HG02885 (cell line): ENCODE data around the gene TSPAN13.
"Not testable (repeated sequence)": the region's sequence is repeated elsewhere in the genome, so short reads cannot be mapped to it uniquely, and the experiment has no call there.

Experiments used
- ATAC-seq: cut with Tn5 transposase; IDR thresholded peaks from one replicate; pipeline ENCODE4 v1.9.1; 2021; ENCODE audit warnings: mild to moderate bottlenecking; ENCODE audit not compliant: unreplicated experiment, poor library complexity

TSPAN13 gene

DNA sequence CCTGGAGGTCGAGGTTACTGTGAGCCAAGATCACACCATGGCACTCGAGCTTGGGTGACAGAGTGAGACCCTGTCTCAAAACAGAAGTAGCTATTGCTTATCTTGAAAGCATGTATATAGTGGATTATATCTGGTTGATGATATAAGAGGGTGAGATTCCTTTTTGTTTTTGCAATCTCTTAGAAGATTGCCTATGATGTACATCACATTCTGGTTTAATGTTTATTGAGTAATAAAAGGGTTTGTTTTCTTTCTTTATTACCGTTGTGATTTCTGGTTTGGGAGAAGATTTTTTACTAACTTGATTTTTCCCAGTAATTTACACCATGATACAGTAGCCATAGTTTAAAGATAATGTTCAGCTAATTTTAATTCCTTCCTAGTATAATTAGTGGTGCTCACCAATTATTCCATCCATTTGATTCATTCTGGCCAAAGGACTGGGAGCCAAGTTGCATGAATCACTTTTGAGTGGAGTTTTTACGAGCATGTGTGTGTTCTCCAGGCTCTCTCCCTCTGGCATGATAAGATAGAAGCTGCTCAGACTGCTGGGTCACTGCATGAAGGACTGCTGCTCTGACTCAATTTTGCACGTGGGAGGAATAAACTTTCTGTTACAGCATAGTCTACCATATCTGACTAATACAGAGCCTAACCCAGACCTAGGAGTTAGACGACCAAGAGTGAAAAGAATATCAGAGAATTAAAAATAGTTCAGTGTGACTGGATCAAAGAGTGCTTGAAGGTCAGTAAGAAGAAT is 13.5 kb upstream of the TSPAN13 start:
- no peak for ATAC-seq

DNA sequence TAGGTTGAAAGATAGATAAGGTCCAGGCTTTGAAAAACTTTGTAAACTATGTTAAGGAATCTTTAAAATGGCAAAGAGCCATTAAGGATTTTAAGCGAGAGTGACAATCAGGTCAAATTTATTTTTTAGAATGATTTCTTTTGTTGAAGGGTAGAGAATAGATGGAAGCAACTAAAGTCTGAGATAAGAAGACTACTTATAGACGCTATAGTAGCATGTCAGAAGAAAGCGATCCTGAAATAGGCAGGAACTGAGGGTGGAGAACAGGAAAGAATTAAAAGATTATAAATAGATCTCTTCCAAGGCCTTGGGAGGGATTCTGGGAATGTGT is 13.0 kb upstream of the TSPAN13 start:
- no peak for ATAC-seq

DNA sequence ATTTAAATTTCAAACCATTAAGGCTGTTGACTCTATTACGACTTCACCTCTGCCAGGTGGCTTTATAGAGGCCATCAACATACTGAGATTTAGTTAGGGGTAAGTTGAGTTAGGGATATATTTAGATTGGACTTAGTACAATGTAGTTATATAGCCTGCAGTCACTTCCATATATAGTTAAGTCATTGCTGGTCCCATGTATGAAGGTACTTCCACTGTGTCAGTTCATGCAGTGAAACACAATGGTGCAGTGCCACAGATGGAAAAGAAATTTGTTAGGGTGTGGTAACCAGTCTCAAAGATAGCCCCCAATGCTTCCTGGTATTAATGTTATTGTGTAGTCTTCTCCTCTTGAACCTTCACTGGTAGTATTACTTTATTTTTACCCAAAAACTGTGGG is 12.6 kb upstream of the TSPAN13 start:
- ATAC-seq = no peak

DNA sequence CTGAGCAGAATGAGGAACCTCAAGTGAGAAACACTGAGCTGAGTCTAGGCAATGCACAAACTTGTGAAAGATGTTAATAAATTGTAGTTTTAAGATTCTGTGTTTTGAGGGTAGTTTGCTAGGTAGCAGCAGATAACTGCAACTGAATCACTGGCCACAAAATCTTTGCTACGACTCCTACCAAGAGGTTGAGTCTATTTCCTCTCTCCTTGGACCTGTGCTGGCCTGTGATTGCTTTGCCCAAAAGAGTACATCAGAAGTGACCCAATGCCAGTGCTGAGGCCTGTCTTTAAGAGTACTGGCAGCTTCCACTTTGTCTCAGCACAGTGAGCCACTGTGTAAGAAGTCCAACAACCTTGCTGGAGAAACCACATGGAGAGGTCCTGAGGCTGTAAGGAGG is 11.9 kb upstream of the TSPAN13 start:
- ATAC-seq = no peak

DNA sequence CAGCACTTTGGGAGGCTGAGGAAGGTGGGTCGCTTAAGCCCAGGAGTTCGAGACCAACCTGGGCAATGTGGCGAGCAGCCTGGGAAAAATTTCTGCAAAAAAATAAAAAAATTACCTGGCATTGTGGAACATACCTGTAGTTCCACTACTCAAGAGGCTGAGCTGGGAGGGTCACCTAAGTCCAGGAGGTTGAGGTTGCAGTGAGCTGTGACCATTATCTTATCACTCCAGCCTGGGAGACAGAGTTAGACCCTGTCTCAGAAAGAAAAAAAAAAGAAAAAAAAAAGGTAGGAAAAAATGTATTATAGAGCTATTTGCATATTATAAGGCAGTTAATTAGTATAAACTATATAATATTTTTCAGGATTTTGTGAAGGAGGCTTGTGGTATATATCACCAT is 11.0 kb upstream of the TSPAN13 start:
- no peak for ATAC-seq

DNA sequence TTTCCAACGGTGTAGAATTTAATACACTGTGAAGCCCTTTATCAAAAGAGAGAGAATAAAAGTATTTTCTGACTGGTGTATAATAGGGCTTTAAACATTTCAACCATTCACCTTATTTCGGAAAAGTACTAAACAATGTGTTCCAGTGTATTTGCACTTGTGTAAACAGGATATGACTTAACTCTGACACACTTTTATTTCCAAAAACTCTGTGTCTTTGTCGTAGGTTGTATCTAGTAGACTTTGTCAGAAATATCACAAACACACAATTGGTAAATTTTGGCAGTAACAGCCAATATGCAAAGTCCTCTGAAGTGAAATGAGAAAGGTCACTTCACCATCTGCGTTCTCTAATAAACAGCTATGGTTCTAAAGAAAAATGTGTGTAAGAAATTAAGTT is 10.3 kb upstream of the TSPAN13 start:
- ATAC-seq = no peak

DNA sequence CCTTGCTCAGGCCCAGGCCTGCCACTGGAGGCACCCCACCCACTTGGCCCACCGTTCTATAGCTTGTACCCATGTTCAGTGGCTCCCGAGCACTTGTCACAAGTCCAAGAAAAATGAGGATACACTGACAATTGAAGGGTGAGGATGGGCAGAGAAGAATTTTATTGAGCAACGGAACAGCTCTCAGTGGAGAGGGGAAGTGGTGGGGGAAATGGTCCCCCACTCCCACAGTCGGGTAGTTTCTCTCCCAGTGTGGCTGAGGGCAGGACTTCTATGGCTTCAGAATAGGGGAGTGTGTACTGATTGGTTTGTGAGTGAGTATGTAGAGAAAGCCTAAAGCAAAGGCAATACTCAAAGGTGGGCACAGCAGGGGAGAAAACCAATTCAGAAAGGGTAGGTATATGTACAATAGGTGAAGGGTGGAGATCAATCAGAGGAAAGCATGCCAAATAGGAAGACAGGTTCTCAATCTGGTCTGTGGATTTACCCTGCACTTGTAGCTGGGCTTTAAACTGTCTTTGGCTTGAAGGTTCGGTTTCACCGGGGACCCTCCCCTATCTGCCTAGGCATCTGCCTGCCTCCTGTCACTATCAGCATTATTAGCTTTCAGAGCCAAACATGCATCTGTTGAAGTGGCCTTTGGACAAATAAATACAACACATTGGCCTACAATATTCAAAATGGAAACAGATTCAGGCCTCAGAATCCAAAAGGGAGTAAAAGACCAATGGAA is 8.9 kb upstream of the TSPAN13 start:
- no peak for ATAC-seq

DNA sequence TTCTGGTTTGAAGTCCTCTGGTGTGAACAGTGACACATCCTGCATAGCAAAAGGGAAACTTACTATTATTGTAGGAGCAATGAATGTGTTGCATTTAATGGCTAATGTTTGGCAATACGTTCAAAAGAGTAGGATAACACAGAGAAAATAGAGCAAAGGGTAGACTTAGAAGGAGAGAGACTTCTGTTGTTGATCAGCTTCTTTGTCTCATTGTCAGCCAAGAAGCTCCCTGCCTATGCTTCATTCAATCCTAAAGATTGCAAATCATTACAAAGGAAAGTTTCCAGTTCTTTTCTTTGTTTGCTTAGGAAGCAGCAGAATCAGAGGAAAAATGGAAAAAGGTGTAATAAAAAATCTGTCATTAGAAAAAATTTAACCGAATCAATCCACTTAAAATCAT is 7.9 kb upstream of the TSPAN13 start:
- no peak for ATAC-seq

DNA sequence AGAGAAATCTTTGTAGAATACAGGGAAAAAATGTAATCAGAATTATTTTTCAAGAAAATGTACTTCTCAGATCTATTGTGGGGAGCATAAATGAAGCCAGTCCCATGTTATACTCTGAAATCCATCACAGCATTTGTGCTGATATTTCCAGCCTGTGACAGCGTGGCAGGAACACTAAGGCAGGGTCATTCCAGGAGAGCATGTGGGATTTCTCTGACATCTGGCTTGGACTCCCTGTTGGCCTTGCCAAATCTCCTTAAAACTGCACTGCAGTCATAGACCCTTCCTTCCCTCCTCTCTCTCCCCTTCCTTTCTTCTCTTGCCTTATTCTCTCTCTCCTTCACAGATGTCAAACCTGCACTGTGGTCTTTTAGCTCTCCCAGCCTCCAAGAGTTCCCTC is 6.5 kb upstream of the TSPAN13 start:
- no peak for ATAC-seq

DNA sequence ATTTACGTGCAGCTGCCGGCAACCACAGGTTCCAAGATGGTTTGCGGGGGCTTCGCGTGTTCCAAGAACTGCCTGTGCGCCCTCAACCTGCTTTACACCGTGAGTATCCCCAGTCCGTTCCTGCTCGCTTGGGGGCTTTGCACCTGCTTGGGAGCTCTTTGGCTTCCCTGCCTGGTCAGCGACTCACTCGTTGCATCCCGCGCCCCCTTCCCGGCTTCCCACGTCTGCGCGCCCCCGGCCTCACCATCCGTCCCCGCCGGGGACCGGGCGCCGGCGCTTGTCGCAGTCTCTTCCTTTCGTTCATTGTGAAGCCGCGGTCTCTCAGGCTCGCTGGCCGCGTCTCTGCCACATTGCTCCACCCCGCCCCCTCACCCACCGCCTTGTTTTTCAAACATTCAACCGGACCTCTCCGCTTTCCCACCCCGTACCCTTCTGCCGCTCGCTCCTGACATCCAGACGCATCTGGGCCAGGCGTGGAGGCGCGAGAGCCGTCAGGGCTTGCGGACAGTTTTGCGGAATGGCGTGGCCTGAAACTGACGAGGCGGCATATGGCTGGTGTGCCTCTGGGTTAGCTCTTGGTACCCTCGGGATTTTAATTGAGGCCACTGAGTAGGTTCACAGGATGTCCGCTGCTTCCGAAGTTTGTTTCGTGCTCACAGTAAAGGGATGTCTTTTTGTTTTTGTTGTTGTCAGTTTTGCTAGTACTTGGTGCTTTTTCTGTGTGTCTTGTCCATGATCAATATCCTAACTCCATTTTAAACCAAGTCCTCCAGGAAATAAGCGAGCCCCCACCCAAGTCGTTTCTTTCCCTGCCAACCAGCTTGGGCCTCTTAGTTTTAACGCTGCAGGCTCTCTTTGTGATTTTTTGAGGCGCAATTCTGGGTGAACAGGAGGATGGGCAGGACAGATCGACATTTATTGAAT is 639 bp downstream of the TSPAN13 start:
- peak; percentile 43 for ATAC-seq

DNA sequence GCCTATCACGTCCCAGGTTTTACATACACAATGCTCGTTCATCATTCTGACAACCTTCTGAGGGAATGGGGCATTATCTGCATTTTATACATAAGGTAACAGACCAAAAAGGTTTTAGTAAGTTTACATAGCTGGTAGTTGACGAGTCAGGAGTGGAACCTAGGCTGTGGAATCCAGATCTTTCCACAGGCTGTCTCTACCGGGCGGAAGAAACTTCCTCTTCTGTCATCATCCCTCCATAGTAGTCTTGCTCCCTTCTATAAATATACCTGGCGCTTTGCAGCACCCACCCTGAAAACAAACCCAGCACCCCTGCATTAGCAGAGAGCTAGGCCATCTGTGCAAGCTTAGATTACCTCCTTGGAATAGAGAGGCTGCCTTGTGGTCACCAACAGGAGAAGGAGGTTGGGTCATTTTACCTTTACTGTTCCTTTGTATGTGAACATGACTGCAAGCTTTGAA is 1.3 kb downstream of the TSPAN13 start:
- ATAC-seq = no peak

DNA sequence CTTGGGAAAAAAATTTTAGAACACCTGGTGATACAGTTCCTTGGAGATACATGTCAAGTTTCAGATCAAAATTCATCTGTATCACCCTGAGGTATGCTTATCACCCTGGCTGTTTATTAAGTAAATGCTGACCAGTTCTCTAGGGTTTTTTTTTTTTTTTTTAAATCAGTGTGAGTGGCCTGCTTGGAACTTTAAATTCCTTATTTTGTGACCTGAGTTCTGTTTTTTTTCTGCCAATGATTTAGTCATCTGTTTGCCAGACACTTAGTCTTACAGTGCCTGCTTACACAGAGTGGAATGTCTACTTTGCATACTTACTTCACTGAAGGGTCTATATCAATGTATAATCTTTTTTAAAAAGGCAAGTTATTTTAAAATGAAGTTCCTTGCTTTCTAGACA is 1.8 kb downstream of the TSPAN13 start:
- no peak for ATAC-seq

DNA sequence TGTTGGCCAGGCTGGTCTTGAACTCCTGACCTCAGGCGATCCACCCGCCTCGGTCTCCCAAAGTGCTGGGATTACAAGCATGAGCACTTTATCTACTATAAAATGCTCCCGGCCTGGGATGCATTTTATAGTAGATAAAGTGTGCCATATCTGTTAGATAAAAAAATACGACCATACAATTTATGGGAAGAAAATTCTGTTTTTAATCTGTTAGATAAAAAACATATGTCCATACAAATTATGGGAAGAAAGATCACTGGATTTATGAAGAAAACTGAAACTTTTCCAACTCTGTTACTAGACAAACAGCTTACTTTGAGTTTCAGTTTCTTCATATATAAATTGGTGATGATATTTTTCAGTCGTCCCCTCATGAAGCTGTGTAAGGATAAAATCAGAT is 4.5 kb downstream of the TSPAN13 start:
- ATAC-seq = no peak

DNA sequence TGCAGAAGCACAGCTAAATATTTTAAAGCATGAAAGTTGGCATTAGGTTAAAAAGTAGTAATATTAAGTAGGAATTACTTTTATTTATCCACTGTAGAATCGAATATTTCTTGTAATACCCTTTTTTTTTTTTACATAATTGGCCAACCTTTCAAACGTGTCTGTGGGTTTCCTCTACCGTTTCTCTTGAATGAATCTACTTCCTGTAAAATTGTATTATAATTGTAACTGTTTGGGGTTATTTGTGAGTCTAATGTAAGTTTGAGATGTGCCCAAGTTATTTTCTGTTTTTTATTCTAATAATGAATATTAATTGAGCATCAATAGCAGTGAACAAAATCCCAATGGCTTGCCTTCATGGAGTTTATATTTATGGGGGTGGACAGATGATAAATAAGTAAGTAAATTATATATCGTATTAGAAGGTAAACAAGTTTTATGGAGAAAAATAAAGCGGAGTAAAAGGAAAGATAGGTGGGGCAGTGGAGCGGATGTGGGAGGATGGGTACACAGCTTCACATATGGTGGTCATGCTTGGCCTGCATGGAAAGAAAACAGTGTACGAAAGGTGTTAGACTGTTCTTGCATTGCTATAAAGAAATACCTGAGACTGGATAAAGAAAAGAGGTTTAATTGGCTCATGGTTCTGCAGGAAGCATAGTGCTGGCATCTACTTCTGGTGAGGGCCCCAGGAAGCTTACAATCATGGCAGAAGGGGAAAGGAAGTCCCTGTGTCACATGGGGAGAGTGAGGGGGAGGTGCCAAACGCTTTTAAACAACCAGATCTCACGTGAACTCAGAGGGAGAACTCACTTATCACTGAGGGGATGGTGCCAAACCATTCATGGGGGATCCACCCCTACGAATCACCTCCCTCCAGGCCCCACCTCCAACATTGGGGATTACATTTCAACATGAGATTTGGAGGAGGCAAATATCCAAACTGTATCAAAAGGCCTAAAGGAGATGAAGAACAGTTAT is 5.4 kb downstream of the TSPAN13 start:
- ATAC-seq = no peak

DNA sequence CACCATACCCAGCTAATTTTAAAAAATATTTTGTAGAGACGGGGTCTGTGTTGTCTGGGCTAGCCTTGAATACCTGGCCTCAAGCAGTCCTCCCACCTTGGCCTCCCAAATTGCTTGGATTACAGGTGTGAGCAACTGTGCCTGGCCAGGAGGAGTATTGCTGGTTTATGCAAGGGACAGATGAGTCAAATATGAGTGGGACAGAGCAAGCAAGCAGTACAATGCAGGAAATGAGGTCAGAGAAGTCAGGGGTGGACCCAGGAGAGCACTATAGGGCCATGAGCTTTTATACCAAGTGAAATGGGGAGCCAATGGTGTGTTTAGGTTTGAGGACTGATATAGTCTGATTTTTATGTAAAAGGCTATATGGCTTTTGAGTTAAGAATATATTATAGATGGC is 6.3 kb downstream of the TSPAN13 start:
- no peak for ATAC-seq

DNA sequence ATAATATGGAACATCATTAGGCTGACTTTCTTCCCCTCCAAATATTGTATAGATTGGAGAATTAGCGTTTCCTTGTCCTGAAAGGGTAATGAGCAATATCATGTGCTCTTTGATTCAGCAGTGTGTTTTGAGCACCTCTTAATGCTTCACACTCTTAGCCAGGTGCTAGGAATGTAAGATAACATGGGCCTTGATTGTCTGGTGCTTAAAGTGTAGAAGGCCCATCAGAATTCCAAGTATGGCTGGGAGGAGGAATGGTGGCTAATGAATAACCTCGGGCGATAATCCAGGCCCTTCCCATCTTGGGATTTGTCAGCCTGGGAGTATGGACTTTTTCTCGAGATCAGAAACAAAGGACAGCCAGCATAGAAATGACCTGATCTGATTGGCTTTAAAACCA is 8.6 kb downstream of the TSPAN13 start:
- no peak for ATAC-seq

DNA sequence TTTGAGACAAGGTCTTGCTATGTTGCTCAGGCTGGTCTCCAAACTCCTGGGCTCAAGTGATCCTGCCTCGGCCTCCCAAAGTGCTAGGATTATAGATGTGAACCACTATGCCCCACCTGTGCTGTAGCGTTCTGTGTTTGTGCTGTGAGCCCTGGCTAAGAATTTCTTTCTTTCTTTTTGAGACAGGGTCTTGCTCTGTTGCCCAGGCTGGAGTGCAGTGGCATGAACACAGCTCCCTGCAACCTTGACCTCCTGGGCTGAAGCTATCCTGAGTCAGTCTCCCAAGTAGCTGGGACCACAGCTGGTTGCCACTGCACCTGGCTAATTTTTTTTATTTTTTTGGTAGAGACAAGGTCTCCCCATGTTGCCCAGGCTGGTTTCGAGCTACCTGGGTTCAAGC is 11.4 kb downstream of the TSPAN13 start:
- no peak for ATAC-seq

DNA sequence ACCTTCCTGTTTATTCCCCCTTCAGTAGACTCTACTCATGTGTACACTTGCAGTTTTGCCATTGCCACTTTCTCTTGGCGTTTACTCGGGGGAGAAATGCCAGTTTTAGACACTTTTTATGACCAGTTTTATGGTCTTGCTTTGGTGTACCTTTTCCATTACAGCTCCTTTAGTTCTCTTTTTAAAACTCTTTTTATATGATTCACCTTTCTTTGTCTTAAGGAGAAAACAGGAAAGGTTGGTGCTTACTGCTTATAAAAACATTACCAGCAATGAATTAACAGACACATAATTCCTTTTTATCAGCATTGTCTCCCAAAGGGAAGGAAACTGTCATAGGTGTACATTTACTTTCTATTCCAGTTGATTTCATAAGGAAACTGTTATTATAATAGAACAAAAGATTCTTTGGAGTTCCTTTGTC is 11.9 kb downstream of the TSPAN13 start:
- no peak for ATAC-seq

DNA sequence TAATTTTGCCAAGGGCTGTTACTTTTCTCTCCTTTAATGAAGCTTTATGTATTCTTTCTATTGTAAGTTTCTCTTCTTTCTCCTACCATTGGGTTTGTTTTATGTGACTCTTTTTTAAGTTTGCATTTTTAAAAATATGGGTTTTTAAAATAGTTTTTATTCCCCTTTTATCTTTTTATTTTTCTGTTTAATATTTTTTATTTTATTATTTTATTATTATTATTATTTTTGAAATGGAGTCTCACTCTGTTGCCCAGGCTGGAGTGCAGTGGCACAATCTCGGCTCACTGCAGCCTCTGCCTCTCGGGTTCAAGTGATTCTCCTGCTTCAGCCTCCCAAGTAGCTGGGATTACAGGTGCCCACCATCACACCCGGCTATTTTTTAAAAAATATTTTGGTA is 16.4 kb downstream of the TSPAN13 start:
- ATAC-seq = not testable (repeated sequence)
